Measurements from ENCODE around the gene CELA1.
"Not testable (repeated sequence)": the region's sequence is repeated elsewhere in the genome, so short reads cannot be mapped to it uniquely, and the experiment has no call there.

DNA sequence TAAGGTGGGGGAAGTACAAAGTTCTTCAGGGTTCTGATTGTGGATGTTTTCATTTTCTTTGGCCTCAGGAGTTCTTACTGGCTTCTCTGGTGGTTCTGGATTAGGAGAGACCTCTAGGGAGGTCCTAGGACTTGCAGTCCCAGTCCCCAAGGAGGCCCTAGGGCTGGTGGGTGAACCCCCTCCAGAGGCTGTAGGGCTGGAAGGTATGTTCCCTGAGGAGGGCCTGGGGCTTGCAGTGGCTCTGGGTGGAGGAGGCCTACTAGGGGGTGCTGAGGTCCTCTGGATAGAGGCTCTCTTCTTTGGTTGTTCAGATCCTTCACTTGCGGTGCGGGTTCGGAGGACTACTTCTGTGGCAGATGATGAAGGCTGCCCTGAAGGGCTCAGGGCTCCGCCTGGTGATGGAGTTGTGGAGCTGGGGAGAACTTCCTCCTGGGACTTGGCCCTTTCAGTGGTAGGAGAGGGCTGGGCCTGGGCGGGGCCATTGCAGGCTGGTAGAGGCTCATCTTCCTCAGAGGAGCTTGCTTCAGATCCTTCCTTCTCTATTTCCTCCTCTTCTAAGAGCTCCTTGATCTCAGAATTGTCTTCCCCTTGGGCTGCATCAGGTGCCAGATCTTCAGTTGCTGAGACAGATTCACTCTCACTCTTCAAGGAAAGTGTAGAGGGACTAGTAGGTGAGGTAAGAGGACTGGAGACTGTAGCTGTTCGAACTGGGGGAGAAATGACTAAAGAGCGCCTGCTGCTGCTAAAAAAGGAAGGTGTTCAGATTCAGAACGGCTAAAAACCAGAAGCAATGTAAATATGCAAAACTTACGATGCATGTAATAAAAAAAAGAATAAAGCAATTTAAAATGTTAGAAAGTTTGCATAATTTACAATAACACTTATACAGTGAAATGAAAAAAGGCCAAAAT, 54.6 kb downstream of the CELA1 start:
- TF ChIP-seq EZH2 (IDR thresholded peaks at IDR 0.05); POLR2AphosphoS5 (IDR thresholded peaks at IDR 0.05; ENCODE audit: low read depth, low read length): not testable (repeated sequence)
- TF ChIP-seq, protein P1, sequence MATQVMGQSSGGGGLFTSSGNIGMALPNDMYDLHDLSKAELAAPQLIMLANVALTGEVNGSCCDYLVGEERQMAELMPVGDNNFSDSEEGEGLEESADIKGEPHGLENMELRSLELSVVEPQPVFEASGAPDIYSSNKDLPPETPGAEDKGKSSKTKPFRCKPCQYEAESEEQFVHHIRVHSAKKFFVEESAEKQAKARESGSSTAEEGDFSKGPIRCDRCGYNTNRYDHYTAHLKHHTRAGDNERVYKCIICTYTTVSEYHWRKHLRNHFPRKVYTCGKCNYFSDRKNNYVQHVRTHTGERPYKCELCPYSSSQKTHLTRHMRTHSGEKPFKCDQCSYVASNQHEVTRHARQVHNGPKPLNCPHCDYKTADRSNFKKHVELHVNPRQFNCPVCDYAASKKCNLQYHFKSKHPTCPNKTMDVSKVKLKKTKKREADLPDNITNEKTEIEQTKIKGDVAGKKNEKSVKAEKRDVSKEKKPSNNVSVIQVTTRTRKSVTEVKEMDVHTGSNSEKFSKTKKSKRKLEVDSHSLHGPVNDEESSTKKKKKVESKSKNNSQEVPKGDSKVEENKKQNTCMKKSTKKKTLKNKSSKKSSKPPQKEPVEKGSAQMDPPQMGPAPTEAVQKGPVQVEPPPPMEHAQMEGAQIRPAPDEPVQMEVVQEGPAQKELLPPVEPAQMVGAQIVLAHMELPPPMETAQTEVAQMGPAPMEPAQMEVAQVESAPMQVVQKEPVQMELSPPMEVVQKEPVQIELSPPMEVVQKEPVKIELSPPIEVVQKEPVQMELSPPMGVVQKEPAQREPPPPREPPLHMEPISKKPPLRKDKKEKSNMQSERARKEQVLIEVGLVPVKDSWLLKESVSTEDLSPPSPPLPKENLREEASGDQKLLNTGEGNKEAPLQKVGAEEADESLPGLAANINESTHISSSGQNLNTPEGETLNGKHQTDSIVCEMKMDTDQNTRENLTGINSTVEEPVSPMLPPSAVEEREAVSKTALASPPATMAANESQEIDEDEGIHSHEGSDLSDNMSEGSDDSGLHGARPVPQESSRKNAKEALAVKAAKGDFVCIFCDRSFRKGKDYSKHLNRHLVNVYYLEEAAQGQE (IDR thresholded peaks at IDR 0.05; ENCODE audit: low read depth), result not testable (repeated sequence)
- TF ChIP-seq, protein P2, sequence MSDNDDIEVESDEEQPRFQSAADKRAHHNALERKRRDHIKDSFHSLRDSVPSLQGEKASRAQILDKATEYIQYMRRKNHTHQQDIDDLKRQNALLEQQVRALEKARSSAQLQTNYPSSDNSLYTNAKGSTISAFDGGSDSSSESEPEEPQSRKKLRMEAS (IDR thresholded peaks at IDR 0.05), result not testable (repeated sequence)
- TF ChIP-seq, protein P3, sequence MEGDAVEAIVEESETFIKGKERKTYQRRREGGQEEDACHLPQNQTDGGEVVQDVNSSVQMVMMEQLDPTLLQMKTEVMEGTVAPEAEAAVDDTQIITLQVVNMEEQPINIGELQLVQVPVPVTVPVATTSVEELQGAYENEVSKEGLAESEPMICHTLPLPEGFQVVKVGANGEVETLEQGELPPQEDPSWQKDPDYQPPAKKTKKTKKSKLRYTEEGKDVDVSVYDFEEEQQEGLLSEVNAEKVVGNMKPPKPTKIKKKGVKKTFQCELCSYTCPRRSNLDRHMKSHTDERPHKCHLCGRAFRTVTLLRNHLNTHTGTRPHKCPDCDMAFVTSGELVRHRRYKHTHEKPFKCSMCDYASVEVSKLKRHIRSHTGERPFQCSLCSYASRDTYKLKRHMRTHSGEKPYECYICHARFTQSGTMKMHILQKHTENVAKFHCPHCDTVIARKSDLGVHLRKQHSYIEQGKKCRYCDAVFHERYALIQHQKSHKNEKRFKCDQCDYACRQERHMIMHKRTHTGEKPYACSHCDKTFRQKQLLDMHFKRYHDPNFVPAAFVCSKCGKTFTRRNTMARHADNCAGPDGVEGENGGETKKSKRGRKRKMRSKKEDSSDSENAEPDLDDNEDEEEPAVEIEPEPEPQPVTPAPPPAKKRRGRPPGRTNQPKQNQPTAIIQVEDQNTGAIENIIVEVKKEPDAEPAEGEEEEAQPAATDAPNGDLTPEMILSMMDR (IDR thresholded peaks at IDR 0.05 in 2 of 3, conservative IDR thresholded peaks at IDR 0.05 in 1 of 3; ENCODE audit: borderline replicate concordance in 1 of 3, insufficient read depth in 1 of 3, low read depth in 2 of 3, low read length in 2 of 3), result 0 out of 6 replicates have a peak, but pooled peaks of 1 of the 3 experiments have one; percentile 12
